NK-92 (cell line): ENCODE results near the gene JAML.

Experiments used
- DNase-seq: peaks from one replicate; lab custom pipeline; 2025; ENCODE audit not compliant: unreplicated experiment; lab: John Stamatoyannopoulos, UW

The JAML gene

GRCh38 chr11:118224511-118225188 is at the start of gene JAML:
TSS of gene JAML (minus strand) at chr11:118225011. CDS start at chr11:118214866, 10,145 bp downstream.
- no peak for DNase-seq

GRCh38 chr11:118274186-118274585 is 49.4 kb upstream of the JAML start:
- DNase-seq, result no peak

- no peak for DNase-seq
Observed at GRCh38 chr11:118272001-118272400, 47.2 kb upstream of the JAML start.

- no peak for DNase-seq
Observed at GRCh38 chr11:118267486-118267885, 42.7 kb upstream of the JAML start.

- no peak for DNase-seq
Observed at GRCh38 chr11:118265954-118266353, 41.1 kb upstream of the JAML start.

GRCh38 chr11:118264569-118265465 is 40.0 kb upstream of the JAML start:
- no peak for DNase-seq

GRCh38 chr11:118263695-118264568 is 39.1 kb upstream of the JAML start, which contains the start of gene MPZL2:
TSS of gene MPZL2 (minus strand) at chr11:118264297. CDS start at chr11:118264153, 144 bp downstream.
- DNase-seq, result no peak

GRCh38 chr11:118263112-118263511 is 38.3 kb upstream of the JAML start:
- DNase-seq, result no peak

GRCh38 chr11:118260353-118260752 is 35.5 kb upstream of the JAML start:
- no peak for DNase-seq

- DNase-seq, result no peak
Observed at GRCh38 chr11:118259138-118259537, 34.3 kb upstream of the JAML start.

- no peak for DNase-seq
Observed at GRCh38 chr11:118258410-118258809, 33.6 kb upstream of the JAML start.

GRCh38 chr11:118252688-118253087 is 27.9 kb upstream of the JAML start:
- no peak for DNase-seq

GRCh38 chr11:118251858-118252652 is 27.2 kb upstream of the JAML start, which contains the start of gene MPZL3:
TSS of gene MPZL3 (minus strand) at chr11:118252365. CDS start at chr11:118252294, 71 bp downstream.
- peak; percentile 71 for DNase-seq

GRCh38 chr11:118247041-118247440 is 22.2 kb upstream of the JAML start:
- DNase-seq, result no peak

- no peak for DNase-seq
Observed at GRCh38 chr11:118245936-118246562, 21.2 kb upstream of the JAML start.

GRCh38 chr11:118243993-118244762 is 19.4 kb upstream of the JAML start:
- no peak for DNase-seq

GRCh38 chr11:118243161-118243560 is 18.4 kb upstream of the JAML start:
- no peak for DNase-seq

GRCh38 chr11:118241764-118242098 is 16.9 kb upstream of the JAML start:
- DNase-seq, result no peak
